ENCODE results near the gene KIF26A. TPM values are rescaled to one million over a fixed set of nuclear protein-coding genes. Genes with fewer than 3 reads are reported as not detected.

Gene KIF26A
- total RNA-seq, 1 donor from 2014 or later: 20.0 TPM

- no peak overlapping the region for H3K27ac Mint-ChIP-seq
- H3K9me3 Mint-ChIP-seq: no peaks in the 10 kb centered on the region
- peaks cover 26% of the 10 kb centered on the region for H3K27me3 Mint-ChIP-seq (ENCODE audit: low read depth)
- H3K4me3 Mint-ChIP-seq: no peak overlapping the region
- DNase-seq (ENCODE audit: low spot score in 2 of 2, unreplicated experiment in 2 of 2): peak; percentile 13 to 35
- no peaks in the 10 kb centered on the region for H3K36me3 Mint-ChIP-seq
- no peak for TF ChIP-seq CTCF (IDR thresholded peaks at IDR 0.05; ENCODE audit: unreplicated experiment)
- peaks cover 16% of the 10 kb centered on the region for H3K4me1 Mint-ChIP-seq
Observed at GRCh38 chr14:104111301-104112112, 26.9 kb upstream of the KIF26A start.

DNA sequence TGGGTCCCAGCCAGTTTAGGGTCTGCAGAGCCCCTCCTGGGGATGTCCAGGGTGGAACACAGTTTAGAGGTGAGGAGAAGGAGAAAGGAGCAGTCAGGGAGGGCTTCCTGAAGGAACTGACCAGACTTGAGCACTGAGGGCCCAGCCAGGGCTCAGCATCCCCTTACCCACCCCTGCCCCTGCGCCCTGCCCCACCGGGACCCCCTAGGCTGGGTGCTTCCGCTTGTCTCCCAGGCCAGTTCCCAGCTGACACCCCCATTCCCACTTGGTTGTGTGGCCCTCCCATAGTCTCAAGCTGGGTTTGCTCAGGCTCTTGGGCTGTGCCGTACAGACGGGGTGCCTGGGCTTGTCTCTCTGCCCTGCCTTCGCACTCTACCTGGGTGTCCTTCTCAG lies 26.3 kb upstream of the KIF26A start:
- Mint-ChIP-seq H3K27me3 (ENCODE audit: low read depth) (peaks cover 26% of the 10 kb centered on the region), H3K27ac (no peak overlapping the region), H3K4me3 (no peak overlapping the region)

GRCh38 chr14:104112609-104113571 lies 25.5 kb upstream of the KIF26A start:
- no peaks in the 10 kb centered on the region for H3K36me3 Mint-ChIP-seq
- no peak overlapping the region for H3K27ac Mint-ChIP-seq
- H3K4me1 Mint-ChIP-seq: peaks cover 16% of the 10 kb centered on the region
- no peak for TF ChIP-seq CTCF (IDR thresholded peaks at IDR 0.05; ENCODE audit: unreplicated experiment)
- no peaks in the 10 kb centered on the region for H3K9me3 Mint-ChIP-seq
- H3K27me3 Mint-ChIP-seq (ENCODE audit: low read depth): peaks cover 29% of the 10 kb centered on the region
- peak; percentile 12 to 33 for DNase-seq (ENCODE audit: low spot score in 2 of 2, unreplicated experiment in 2 of 2)
- H3K4me3 Mint-ChIP-seq: no peak overlapping the region

More for the DNA sequence above, 26.3 kb upstream of the KIF26A start:
- peaks cover 16% of the 10 kb centered on the region for H3K4me1 Mint-ChIP-seq
- H3K9me3 Mint-ChIP-seq: no peaks in the 10 kb centered on the region
- no peak for TF ChIP-seq CTCF (IDR thresholded peaks at IDR 0.05; ENCODE audit: unreplicated experiment)
- peak; percentile 10 to 17 for DNase-seq (ENCODE audit: low spot score in 2 of 2, unreplicated experiment in 2 of 2)
- H3K36me3 Mint-ChIP-seq: no peaks in the 10 kb centered on the region

DNA sequence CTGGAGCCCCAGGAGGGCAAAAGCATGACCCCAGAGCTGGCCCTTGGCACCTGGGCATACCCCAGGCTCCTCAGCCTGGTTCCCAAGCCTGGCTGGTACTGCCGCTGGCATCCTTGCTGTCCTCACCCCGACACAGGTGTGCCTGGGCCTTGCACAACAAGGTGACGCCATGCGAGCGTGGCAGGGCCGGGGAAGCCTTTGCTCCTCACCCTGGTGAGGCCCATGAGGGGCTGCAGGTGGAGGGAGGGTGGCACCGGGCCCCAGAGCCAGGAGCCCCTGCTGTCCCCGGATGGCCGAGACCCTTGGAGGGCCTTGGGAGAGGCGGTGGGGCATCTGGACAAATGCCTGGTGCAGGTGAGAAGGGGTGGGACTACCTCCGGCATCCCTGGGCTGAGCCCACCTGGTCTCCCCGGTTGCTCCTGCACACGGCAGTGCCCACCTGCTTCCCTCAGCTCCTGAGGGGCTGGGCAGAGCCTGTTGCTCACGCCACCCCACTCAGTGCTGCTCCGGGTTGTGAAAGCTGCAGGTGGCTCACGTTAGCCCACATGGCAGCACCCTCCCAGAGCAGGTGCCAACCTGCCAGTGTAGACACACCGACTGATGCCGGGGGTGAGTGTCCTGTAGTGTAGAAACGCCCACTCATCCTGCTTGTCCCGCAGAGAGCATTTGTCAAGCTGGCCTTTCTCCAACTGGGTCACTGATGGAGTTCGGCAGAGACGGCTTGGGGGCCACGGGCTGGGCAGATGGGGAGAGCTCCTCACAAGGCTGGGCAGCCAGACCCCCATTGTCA lies 24.6 kb upstream of the KIF26A start:
- no peak for TF ChIP-seq CTCF (IDR thresholded peaks at IDR 0.05; ENCODE audit: unreplicated experiment)
- Mint-ChIP-seq H3K27ac (no peak overlapping the region), H3K4me1 (peaks cover 16% of the 10 kb centered on the region)

More for the DNA sequence above, 24.6 kb upstream of the KIF26A start:
- H3K9me3 Mint-ChIP-seq: no peaks in the 10 kb centered on the region
- peak; percentile 14 to 36 for DNase-seq (ENCODE audit: low spot score in 2 of 2, unreplicated experiment in 2 of 2)
- peaks cover 38% of the 10 kb centered on the region for H3K27me3 Mint-ChIP-seq (ENCODE audit: low read depth)
- no peaks in the 10 kb centered on the region for H3K36me3 Mint-ChIP-seq
- H3K4me3 Mint-ChIP-seq: no peak overlapping the region
